ENCODE results near the gene FYN.
"Not testable (repeated sequence)": the region's sequence is repeated elsewhere in the genome, so short reads cannot be mapped to it uniquely, and the experiment has no call there.

FYN gene

GRCh38 chr6:111850295-111850937, 22.8 kb downstream of the FYN start:
- DNase-seq: no peak

- DNase-seq: no peak
Observed at GRCh38 chr6:111849298-111849697, 24.0 kb downstream of the FYN start.

DNA sequence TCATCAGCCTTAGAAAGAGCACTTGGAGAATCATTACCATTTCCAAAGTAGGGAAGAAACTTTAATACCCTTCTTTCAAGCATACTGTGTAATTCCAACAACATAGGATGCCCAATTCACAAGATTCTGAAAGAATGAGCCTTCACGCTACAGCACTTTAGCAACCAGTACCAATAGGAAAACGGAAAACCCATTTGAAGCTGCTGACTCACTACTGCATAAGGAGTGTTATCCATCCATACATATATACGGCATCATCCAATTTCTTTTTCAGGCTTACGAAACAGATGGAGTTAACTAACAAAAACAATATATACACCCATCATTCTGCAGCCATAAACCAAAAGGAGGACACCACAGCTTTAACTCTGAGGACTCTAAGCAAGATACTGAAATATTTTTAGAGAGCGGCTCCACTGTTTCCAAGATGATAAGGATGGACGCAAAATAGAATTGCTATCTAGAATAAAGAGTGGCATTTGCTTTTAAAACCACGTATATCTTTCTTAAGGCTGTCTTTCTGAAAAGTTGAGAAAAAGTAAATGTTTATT, 24.9 kb downstream of the FYN start:
- DNase-seq: no peak

GRCh38 chr6:111846492-111847409, 26.5 kb downstream of the FYN start:
- no peak for DNase-seq

DNA sequence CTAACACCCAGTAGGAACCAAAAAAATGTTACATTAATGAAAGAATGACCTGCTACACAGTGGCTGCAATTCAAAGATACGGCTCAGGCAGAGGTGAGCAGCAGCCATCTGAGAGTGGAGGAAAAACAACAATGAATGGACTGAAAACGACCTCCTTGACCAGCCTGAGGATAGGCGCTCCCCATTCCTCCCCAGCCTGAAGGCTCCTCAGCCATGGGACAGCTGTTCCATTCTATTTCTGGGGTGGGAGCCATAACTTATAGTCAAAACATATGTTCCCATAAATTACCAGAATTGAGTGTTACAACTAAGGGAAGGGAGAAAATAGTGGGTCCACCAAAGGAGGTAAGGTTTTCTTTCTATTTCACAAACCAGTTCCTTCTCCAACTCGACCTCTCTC, 27.2 kb downstream of the FYN start:
- DNase-seq: no peak

DNA sequence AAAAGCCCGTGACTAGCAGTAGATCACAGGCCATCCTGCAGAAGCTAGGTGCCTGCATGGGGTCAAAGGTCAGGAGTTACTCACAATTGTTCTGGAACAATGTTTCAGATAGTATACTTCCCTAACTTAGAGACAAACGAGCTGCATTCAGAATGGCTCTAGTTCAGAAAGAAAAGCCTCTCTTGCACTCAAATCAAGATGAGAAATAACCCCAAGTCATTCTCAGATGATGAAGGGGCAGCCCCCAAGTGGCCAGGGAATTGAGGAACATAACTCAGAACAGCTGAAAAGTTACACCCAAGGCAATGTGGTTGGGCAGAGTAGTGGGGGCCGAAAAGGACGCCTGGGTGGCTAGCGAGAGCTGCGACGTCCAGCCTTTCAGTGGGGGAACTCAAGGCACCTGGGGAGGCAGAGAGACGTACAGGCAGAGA, 27.8 kb downstream of the FYN start:
- DNase-seq: peak; percentile 72

DNA sequence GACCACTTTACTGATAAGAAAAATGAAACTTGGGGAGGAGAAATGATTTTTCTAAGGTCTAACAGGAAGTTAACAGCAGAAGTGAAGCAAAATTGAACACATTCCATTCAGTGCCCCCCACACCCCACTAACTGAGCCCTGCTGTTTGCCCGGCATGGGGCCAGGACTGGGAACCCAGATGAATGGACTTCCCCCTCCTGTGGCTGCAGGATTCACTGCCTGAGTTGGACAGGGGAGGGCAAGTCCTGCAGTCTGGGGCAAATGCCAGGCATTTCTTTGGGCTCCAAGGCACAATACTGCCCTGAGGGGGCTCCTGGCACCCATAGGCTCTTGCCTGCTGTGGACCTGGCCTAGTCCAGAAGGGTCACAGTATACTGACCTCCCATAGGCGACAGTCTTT, 28.3 kb downstream of the FYN start:
- DNase-seq: peak in 1 of 2 donors; percentile 18

- no peak for DNase-seq
Observed at GRCh38 chr6:111844376-111844775, 28.9 kb downstream of the FYN start.

DNA sequence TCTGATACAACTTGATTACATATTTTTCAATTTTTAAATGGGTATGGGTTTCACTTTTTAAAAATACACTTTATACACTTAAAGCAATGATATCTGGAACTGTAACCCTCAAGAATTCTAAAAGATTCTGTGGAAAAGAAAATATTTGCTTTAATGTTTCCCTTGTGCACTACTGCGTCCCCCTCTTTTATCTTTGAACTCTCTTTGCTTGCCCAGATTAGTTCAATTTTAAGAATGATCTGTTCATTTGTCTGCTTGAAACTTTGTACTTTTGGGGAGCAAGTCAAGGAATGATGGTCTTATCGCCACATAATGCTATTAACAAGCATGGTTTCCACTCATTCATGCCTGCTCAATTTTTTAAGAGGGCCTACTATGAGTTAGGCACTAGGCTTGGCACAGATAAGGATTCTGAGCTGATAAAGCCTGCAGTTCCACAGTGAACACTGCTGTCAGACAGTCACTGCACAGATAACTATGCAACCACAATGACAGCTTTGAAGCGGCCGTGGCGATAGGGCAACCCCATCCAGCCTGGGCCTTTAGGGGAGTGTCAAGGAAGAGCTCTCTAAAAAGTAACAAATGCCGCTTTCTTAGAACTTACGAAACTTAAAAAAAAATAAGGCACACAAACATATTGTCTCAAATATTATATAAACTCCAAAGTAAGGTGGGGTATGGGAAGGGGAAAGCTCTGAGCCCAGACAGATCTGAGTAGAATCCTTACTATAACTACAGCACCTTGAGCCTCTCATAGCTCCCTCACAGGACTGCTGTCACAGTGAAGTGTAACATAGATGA, 29.7 kb downstream of the FYN start:
- peak in 1 of 2 donors; percentile 18 for DNase-seq

- DNase-seq: no peak
Observed at GRCh38 chr6:111842891-111843290, 30.4 kb downstream of the FYN start.

- no peak for DNase-seq
Observed at GRCh38 chr6:111842271-111842822, 30.9 kb downstream of the FYN start.

- DNase-seq: peak; percentile 77 to 83
Observed at GRCh38 chr6:111841822-111842221, 31.4 kb downstream of the FYN start.

GRCh38 chr6:111840803-111841202, 32.4 kb downstream of the FYN start:
- DNase-seq: no peak

DNA sequence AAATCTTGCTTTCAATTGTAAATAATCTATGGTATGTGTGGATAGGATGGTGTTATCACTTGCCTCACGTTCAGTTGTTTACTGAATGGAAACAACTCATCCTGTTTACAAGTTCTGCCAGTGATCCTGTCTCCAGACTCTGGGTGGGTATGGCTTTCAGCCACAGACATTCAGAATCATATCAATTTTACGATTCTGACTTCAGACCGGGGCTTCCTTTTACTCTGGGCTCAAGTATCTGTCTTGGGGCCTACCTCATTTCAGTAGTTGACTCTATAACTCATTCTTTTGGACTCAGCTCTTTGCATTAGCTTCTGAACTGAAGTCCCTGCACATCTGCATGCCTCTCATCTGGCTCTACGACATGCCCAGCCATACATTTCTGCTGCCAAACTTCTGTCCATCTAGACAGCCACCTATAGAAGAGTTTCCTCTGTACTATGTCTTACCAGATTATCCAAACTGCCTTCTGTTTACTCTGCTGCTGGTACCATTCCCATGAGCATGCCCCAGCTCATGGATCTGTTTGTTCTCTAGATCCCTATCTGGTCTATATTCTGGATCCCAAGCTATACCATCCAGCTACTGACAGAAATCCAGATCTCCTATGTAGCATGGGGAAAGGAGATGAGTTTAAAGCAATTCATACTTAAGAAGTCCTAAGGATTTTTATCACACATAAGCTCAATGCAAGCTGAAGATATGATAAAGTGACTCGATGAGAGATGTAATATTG, 34.3 kb downstream of the FYN start:
- DNase-seq: no peak

DNA sequence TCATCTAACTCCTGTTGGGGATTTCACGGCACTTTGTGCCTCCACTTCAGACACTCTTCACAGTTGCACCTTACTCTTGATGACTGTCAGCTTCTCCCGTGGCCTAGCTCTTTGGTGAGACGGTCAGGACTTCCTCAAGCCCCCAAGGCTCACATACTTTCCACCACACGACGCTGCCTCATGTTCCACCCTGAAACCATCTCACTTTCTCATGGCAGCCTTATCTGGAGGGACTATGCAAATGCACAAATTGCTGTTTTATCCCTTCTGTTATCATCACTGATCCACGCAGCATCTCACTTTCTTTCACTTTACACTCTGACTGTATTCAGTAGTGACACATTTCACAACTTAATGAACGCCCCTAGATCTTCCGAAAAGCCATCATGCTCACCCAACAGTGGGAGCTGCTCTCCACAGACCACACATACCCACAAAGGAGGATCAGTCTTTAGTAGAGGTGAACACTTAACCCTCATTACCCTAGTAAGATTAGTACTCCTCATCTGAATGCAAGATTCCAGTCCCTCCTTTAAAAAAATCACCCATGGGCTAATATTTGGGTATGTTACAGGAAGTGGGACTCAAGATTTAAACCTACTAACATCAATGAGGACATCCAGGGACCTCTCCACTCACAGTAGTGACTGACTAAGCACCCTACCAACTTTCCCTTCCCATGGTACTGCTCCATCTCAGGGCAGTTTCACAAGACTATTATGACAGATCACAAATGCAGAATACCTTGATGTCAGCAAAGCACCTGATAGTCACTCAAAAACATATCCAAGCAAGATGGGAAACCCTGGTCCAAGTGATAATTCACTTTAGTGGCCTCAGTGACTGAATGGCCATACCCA, 35.4 kb downstream of the FYN start:
- DNase-seq: no peak

GRCh38 chr6:111837007-111837406, 36.2 kb downstream of the FYN start:
- DNase-seq: no peak

DNA sequence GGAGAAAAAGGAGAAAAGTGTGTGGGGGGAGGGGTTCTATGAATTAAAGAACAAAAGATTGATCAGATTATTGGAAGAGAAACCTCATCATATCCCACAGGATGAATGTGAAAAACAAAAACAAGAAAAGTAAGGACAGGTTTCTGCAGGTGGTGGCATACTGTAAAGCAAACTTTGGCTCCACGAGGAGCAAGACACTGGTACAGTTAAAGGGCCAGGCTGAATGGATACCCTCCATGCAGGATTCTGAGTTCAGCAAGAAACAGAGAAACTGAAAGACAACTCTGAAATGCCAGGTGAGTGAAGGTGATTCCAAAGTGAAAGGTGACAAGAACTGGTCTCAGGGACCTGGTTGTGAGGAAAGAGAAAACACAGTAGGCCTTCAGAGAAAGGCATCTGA, 37.4 kb downstream of the FYN start:
- no peak for DNase-seq

DNA sequence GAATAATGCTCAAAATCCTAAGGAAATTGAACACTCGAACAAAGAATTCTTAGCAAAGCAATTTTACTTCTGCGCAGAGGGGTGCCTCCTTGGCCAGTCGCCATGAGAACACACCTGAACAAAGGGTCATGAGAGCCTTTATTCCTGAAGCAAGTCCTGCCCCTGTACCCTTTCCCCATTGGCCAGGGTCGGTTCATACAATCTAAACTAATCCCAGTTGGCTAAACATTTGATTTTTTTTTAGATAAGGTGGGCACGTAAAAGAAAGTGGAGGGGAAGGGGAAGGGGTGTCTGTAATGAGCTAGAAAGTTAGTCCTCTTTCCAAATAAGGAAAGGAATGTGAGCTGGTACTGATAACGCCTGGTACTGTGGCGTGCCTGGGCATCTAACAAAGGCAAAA, 37.9 kb downstream of the FYN start:
- not testable (repeated sequence) for DNase-seq

DNA sequence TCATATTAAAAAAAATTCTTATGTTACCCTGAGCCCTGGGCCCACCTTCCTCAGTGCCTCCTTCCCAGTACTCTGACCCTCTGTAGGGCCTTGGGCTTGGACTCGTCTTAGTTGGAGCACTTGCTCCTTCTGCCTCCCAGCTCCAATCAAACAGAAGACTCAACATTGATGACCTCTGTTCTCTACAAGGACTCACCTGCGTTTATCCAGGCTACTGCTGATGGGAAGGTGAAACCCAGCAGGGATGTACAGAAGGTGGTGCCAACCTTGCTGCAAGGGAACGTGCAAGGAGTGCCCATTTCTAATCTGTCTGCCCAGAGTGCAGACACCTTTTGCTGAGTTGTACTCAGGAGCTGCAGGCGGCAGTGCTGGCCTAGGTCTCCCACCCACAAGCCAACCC, 38.9 kb downstream of the FYN start:
- no peak for DNase-seq

GRCh38 chr6:111832833-111833418, 40.3 kb downstream of the FYN start:
- no peak for DNase-seq
